Activated T-cell treated with anti-CD3 and anti-CD28 coated beads, Interleukin-2, amount 50 U/mL, for 72 hours (primary cell): ENCODE measurements around the gene LMAN2L. TPM values are rescaled to one million over a fixed set of nuclear protein-coding genes. Genes with fewer than 3 reads are reported as not detected.

Source experiments
- ATAC-seq, 2 donors: fragments of 150-1000 bp; cut with Tn5 transposase; replicated peaks in 1 of 2; 2 replicates each; pipeline ENCODE4 v1.10.0; 2021; ENCODE audit warnings: moderate library complexity in 2 of 2, mild to moderate bottlenecking in 1 of 2
- DNase-seq, 2 donors: peaks; one replicate each; pipeline ENCODE4 v3.0.0; 2021 to 2022; ENCODE audit warnings: mixed read lengths in 1 of 2
- H3K27ac Mint-ChIP-seq: one replicate; pipeline ENCODE4 v1.8.0; 2022; ENCODE audit warnings: mild to moderate bottlenecking, moderate library complexity, mixed read lengths
- H3K27me3 Mint-ChIP-seq: one replicate; pipeline ENCODE4 v1.8.0; 2022; ENCODE audit warnings: low read depth, mixed read lengths
- H3K36me3 Mint-ChIP-seq, 2 donors: one replicate each; pipeline ENCODE4 v1.8.0; 2022; ENCODE audit warnings: mixed read lengths in 2 of 2, mild to moderate bottlenecking in 1 of 2; ENCODE audit not compliant: insufficient read depth in 2 of 2
- H3K4me1 Mint-ChIP-seq: one replicate; pipeline ENCODE4 v1.8.0; 2022; ENCODE audit warnings: low read depth, mixed read lengths
- H3K4me3 Mint-ChIP-seq, 2 donors: one replicate each; pipeline ENCODE4 v1.8.0; 2022; ENCODE audit warnings: mild to moderate bottlenecking in 2 of 2, mixed read lengths in 2 of 2, moderate library complexity in 2 of 2
- H3K9me3 Mint-ChIP-seq, 2 donors: one replicate each; pipeline ENCODE4 v1.8.0; 2022; ENCODE audit warnings: mixed read lengths in 2 of 2
- total RNA-seq, 2 donors: library from RNA; stranded (reverse); gene quantifications; one replicate each; pipeline ENCODE4 v1.2.3, GENCODE V29; 2022

LMAN2L gene
- total RNA-seq, 2 donors from 2014 or later, result 7.8 to 8.0 TPM

- H3K9me3 Mint-ChIP-seq, result no peaks in the 10 kb centered on the region
- ATAC-seq (no peak), DNase-seq (no peak)
- H3K4me3 Mint-ChIP-seq, result no peak overlapping the region
- no peaks in the 10 kb centered on the region for H3K36me3 Mint-ChIP-seq
- no peaks in the 10 kb centered on the region for H3K4me1 Mint-ChIP-seq
- H3K27me3 Mint-ChIP-seq, result no peaks in the 10 kb centered on the region
- H3K27ac Mint-ChIP-seq, result no peak overlapping the region
Observed at GRCh38 chr2:96694279-96694678, 45.6 kb downstream of the LMAN2L start.

GRCh38 chr2:96693286-96694200 lies 46.3 kb downstream of the LMAN2L start:
- ATAC-seq (no peak), DNase-seq (no peak)
- H3K27ac Mint-ChIP-seq, result no peak overlapping the region
- no peaks in the 10 kb centered on the region for H3K4me1 Mint-ChIP-seq
- H3K9me3 Mint-ChIP-seq, result no peaks in the 10 kb centered on the region
- H3K4me3 Mint-ChIP-seq, result no peak overlapping the region
- H3K27me3 Mint-ChIP-seq, result no peaks in the 10 kb centered on the region
- H3K36me3 Mint-ChIP-seq, result no peaks in the 10 kb centered on the region

GRCh38 chr2:96692094-96692971 lies 47.5 kb downstream of the LMAN2L start:
- no peaks in the 10 kb centered on the region for H3K27me3 Mint-ChIP-seq
- no peak overlapping the region for H3K27ac Mint-ChIP-seq

GRCh38 chr2:96691022-96691612 lies 48.7 kb downstream of the LMAN2L start:
- DNase-seq, result no peak
- Mint-ChIP-seq H3K27ac (no peak overlapping the region), H3K27me3 (no peaks in the 10 kb centered on the region), H3K4me1 (no peaks in the 10 kb centered on the region), H3K4me3 (no peak overlapping the region), H3K9me3 (no peaks in the 10 kb centered on the region), H3K36me3 (no peaks in the 10 kb centered on the region)
- no peak for ATAC-seq

More at GRCh38 chr2:96692094-96692971, 47.5 kb downstream of the LMAN2L start:
- no peak for ATAC-seq
- H3K4me1 Mint-ChIP-seq, result no peaks in the 10 kb centered on the region
- H3K4me3 Mint-ChIP-seq, result no peak overlapping the region
- no peaks in the 10 kb centered on the region for H3K36me3 Mint-ChIP-seq
- no peaks in the 10 kb centered on the region for H3K9me3 Mint-ChIP-seq
- no peak for DNase-seq

- Mint-ChIP-seq H3K36me3 (no peaks in the 10 kb centered on the region), H3K27ac (no peak overlapping the region), H3K27me3 (no peaks in the 10 kb centered on the region), H3K4me3 (no peak overlapping the region), H3K4me1 (no peaks in the 10 kb centered on the region), H3K9me3 (no peaks in the 10 kb centered on the region)
- no peak for DNase-seq
- ATAC-seq, result no peak
Observed at GRCh38 chr2:96690306-96691021, 49.4 kb downstream of the LMAN2L start.

GRCh38 chr2:96689431-96689991 lies 50.4 kb downstream of the LMAN2L start:
- Mint-ChIP-seq H3K27me3 (peaks cover 3% of the 10 kb centered on the region), H3K27ac (no peak overlapping the region), H3K36me3 (no peaks in the 10 kb centered on the region), H3K4me3 (no peak overlapping the region), H3K4me1 (no peaks in the 10 kb centered on the region), H3K9me3 (no peaks in the 10 kb centered on the region)
- no peak for ATAC-seq
- no peak for DNase-seq

- Mint-ChIP-seq H3K27me3 (peaks cover 6% of the 10 kb centered on the region), H3K36me3 (no peaks in the 10 kb centered on the region), H3K4me1 (no peaks in the 10 kb centered on the region), H3K4me3 (no peak overlapping the region), H3K27ac (no peak overlapping the region), H3K9me3 (no peaks in the 10 kb centered on the region)
- no peak for ATAC-seq
- DNase-seq, result no peak
Observed at GRCh38 chr2:96688649-96689430, 51.0 kb downstream of the LMAN2L start.

- DNase-seq (no peak), ATAC-seq (no peak)
- Mint-ChIP-seq H3K4me1 (no peaks in the 10 kb centered on the region), H3K36me3 (no peaks in the 10 kb centered on the region), H3K4me3 (no peak overlapping the region), H3K27ac (no peak overlapping the region), H3K9me3 (no peaks in the 10 kb centered on the region), H3K27me3 (peaks cover 6% of the 10 kb centered on the region)
Observed at GRCh38 chr2:96687711-96688640, 51.9 kb downstream of the LMAN2L start.

- H3K27me3 Mint-ChIP-seq, result peaks cover 6% of the 10 kb centered on the region
- H3K27ac Mint-ChIP-seq, result no peak overlapping the region
- H3K4me1 Mint-ChIP-seq, result no peaks in the 10 kb centered on the region
- H3K9me3 Mint-ChIP-seq, result no peaks in the 10 kb centered on the region
- H3K4me3 Mint-ChIP-seq, result no peak overlapping the region
- no peak for DNase-seq
- no peak for ATAC-seq
- no peaks in the 10 kb centered on the region for H3K36me3 Mint-ChIP-seq
Observed at GRCh38 chr2:96687266-96687665, 52.6 kb downstream of the LMAN2L start.

- ATAC-seq (no peak), DNase-seq (no peak)
- no peak overlapping the region for H3K27ac Mint-ChIP-seq
- no peaks in the 10 kb centered on the region for H3K9me3 Mint-ChIP-seq
- H3K4me1 Mint-ChIP-seq, result no peaks in the 10 kb centered on the region
- H3K27me3 Mint-ChIP-seq, result peaks cover 6% of the 10 kb centered on the region
- H3K4me3 Mint-ChIP-seq, result no peak overlapping the region
- no peaks in the 10 kb centered on the region for H3K36me3 Mint-ChIP-seq
Observed at GRCh38 chr2:96685577-96686459, 54.0 kb downstream of the LMAN2L start.
